Stimulated activated CD8-positive, alpha-beta memory T cell treated with anti-CD3 and anti-CD28 coated beads, Interleukin-12 subunit alpha, Interleukin-12 subunit beta, amount 100 ng/mL, for 24 hours (primary cell): ENCODE results near the gene SERP2.

Source experiments
- DNase-seq: peaks from one replicate; pipeline ENCODE4 v3.0.0-alpha.2; 2020; ENCODE audit errors: extremely low read depth

The SERP2 gene

GRCh38 chr13:44411841-44412240 lies 38.2 kb downstream of the SERP2 start:
- no peak for DNase-seq

GRCh38 chr13:44412346-44412935 lies 38.8 kb downstream of the SERP2 start:
- no peak for DNase-seq

- DNase-seq, result no peak
Observed at GRCh38 chr13:44413095-44413494, 39.5 kb downstream of the SERP2 start.

GRCh38 chr13:44414716-44415115 lies 41.1 kb downstream of the SERP2 start:
- no peak for DNase-seq

- no peak for DNase-seq
Observed at GRCh38 chr13:44415815-44416214, 42.2 kb downstream of the SERP2 start.

GRCh38 chr13:44416301-44416700 lies 42.7 kb downstream of the SERP2 start:
- DNase-seq, result no peak

- DNase-seq, result no peak
Observed at GRCh38 chr13:44416744-44417143, 43.1 kb downstream of the SERP2 start.

- DNase-seq, result no peak
Observed at GRCh38 chr13:44417446-44417845, 43.8 kb downstream of the SERP2 start.

- DNase-seq, result no peak
Observed at GRCh38 chr13:44417876-44418275, 44.3 kb downstream of the SERP2 start.

- no peak for DNase-seq
Observed at GRCh38 chr13:44420376-44421220, 47.0 kb downstream of the SERP2 start.

- DNase-seq, result no peak
Observed at GRCh38 chr13:44421853-44422525, 48.4 kb downstream of the SERP2 start.

- DNase-seq, result no peak
Observed at GRCh38 chr13:44422755-44423643, 49.4 kb downstream of the SERP2 start.

- DNase-seq, result no peak
Observed at GRCh38 chr13:44423824-44424223, 50.2 kb downstream of the SERP2 start.

- DNase-seq, result no peak
Observed at GRCh38 chr13:44425041-44425814, 51.6 kb downstream of the SERP2 start.

GRCh38 chr13:44425815-44426078 lies 52.1 kb downstream of the SERP2 start:
- no peak for DNase-seq

- DNase-seq, result no peak
Observed at GRCh38 chr13:44426461-44426860, 52.8 kb downstream of the SERP2 start.

GRCh38 chr13:44429311-44429710 lies 55.7 kb downstream of the SERP2 start:
- DNase-seq, result no peak

- DNase-seq, result no peak
Observed at GRCh38 chr13:44431150-44431549, 57.5 kb downstream of the SERP2 start.

GRCh38 chr13:44432650-44433049 lies 59.0 kb downstream of the SERP2 start:
- DNase-seq, result no peak

GRCh38 chr13:44433863-44434765 lies 60.5 kb downstream of the SERP2 start:
- DNase-seq, result no peak
